Neural cell (in vitro differentiated cells): ENCODE measurements around the gene KCND2. TPM values are rescaled to one million over a fixed set of nuclear protein-coding genes. Genes with fewer than 3 reads are reported as not detected.
"Not testable (repeated sequence)": the region's sequence is repeated elsewhere in the genome, so short reads cannot be mapped to it uniquely, and the experiment has no call there.

Experiments
- H2AFZ ChIP-seq: fragments of 200-600, 300-800 bp; sonication (generic), shearing (Covaris generic); 2 replicates; pipeline ENCODE4 v1.6.0; 2014; ENCODE audit warnings: low read depth, mild to moderate bottlenecking, antibody characterized with exemption, low read length, moderate library complexity
- H3F3A ChIP-seq: fragments of 200-600 bp; shearing (Covaris generic); 2 replicates; pipeline ENCODE4 v1.6.1; 2016; ENCODE audit warnings: mild to moderate bottlenecking, moderate library complexity, mixed read lengths, antibody characterized with exemption, low read length; ENCODE audit not compliant: insufficient read depth, poor library complexity, severe bottlenecking
- H3K27ac ChIP-seq: fragments of 200-600, 300-800 bp; sonication (generic), shearing (Covaris generic); 2 replicates; pipeline ENCODE4 v1.5.1; 2014; ENCODE audit warnings: mild to moderate bottlenecking, low read length, moderate library complexity
- H3K27me3 ChIP-seq: fragments of 300-800, 200-600 bp; sonication (generic), shearing (Covaris generic); 2 replicates; pipeline ENCODE4 v1.6.0; 2014; ENCODE audit warnings: mild to moderate bottlenecking, low read depth, low read length, moderate library complexity; ENCODE audit not compliant: insufficient read depth
- H3K36me3 ChIP-seq: fragments of 300-800, 200-600 bp; sonication (generic), shearing (Covaris generic); 2 replicates; pipeline ENCODE4 v1.5.1; 2014; ENCODE audit warnings: mild to moderate bottlenecking, antibody characterized with exemption, low read length, moderate library complexity; ENCODE audit not compliant: insufficient read depth
- H3K4me2 ChIP-seq: fragments of 300-800, 200-600 bp; sonication (generic), shearing (Covaris generic); 2 replicates; pipeline ENCODE4 v1.6.0; 2014; ENCODE audit warnings: mild to moderate bottlenecking, low read length
- H3K4me3 ChIP-seq: fragments of 300-800, 200-600 bp; sonication (generic), shearing (Covaris generic); 2 replicates; pipeline ENCODE4 v1.5.1; 2014; ENCODE audit warnings: mild to moderate bottlenecking, low read length, moderate library complexity
- H3K79me2 ChIP-seq: fragments of 200-600 bp; shearing (Covaris generic); replicated peaks from 2 replicates; pipeline ENCODE4 v1.6.0; 2014; ENCODE audit warnings: mild to moderate bottlenecking, low read length, moderate library complexity; ENCODE audit not compliant: insufficient read depth
- H3K9ac ChIP-seq: fragments of 300-800, 200-600 bp; sonication (generic), shearing (Covaris generic); 2 replicates; pipeline ENCODE4 v1.6.1; 2016; ENCODE audit warnings: mild to moderate bottlenecking, low read length, mixed read lengths
- H3K9me2 ChIP-seq: fragments of 200-600 bp; shearing (Covaris generic); 2 replicates; pipeline ENCODE4 v1.6.1; 2016; ENCODE audit warnings: mild to moderate bottlenecking, low read length, mixed read lengths; ENCODE audit not compliant: insufficient read depth
- H3K9me3 ChIP-seq: fragments of 200-600, 300-800 bp; sonication (generic), shearing (Covaris generic); 2 replicates; pipeline ENCODE4 v1.6.1; 2016; ENCODE audit warnings: mild to moderate bottlenecking, mixed run types, low read length, moderate library complexity, mixed read lengths
- H4K20me1 ChIP-seq: fragments of 200-600 bp; shearing (Covaris generic); 2 replicates; pipeline ENCODE4 v1.6.1; 2016; ENCODE audit warnings: mild to moderate bottlenecking, mixed run types; ENCODE audit not compliant: insufficient read depth
- CTCF ChIP-seq: fragments of 450-650 bp; IDR thresholded peaks from 2 replicates; pipeline ENCODE4 v1.5.1; 2014; ENCODE audit warnings: antibody characterized with exemption, mild to moderate bottlenecking, moderate library complexity; ENCODE audit not compliant: poor library complexity, severe bottlenecking
- EP300 ChIP-seq: fragments of 450-650 bp; conservative IDR thresholded peaks from 2 replicates; pipeline ENCODE4 v1.6.1; 2014; ENCODE audit warnings: antibody characterized with exemption, mild to moderate bottlenecking, moderate library complexity; ENCODE audit not compliant: poor library complexity, severe bottlenecking
- EZH2 ChIP-seq: fragments of 200-600, 300-800 bp; shearing (Covaris generic), sonication (generic); IDR thresholded peaks from 2 replicates; pipeline ENCODE4 v1.6.1; 2014; ENCODE audit warnings: antibody characterized with exemption, low read length, borderline replicate concordance, mild to moderate bottlenecking; ENCODE audit not compliant: insufficient read depth, poor library complexity, severe bottlenecking
- MXI1 ChIP-seq: fragments of 450-650 bp; conservative IDR thresholded peaks from 2 replicates; pipeline ENCODE4 v1.6.1; 2014; ENCODE audit warnings: antibody characterized with exemption, mild to moderate bottlenecking; ENCODE audit not compliant: poor library complexity, severe bottlenecking
- POLR2AphosphoS5 ChIP-seq: IDR thresholded peaks from 2 replicates; pipeline ENCODE4 v1.6.1; 2012
- RAD21 ChIP-seq: fragments of 450-650 bp; conservative IDR thresholded peaks from 2 replicates; pipeline ENCODE4 v1.6.1; 2014; ENCODE audit warnings: antibody characterized with exemption, mild to moderate bottlenecking, moderate library complexity
- REST ChIP-seq: IDR thresholded peaks from 2 replicates; pipeline ENCODE4 v1.6.1; 2012; ENCODE audit warnings: borderline replicate concordance
- SMC3 ChIP-seq: fragments of 450-650 bp; conservative IDR thresholded peaks from 2 replicates; pipeline ENCODE4 v1.6.1; 2014; ENCODE audit warnings: antibody characterized with exemption, mild to moderate bottlenecking, moderate library complexity; ENCODE audit not compliant: poor library complexity
- TAF1 ChIP-seq: IDR thresholded peaks from 2 replicates; pipeline ENCODE4 v1.6.1; 2012; ENCODE audit warnings: low read depth
- polyA plus RNA-seq: library from polyadenylated mRNA; depleted of rRNA; stranded (reverse); fragments of >200 nt; gene quantifications from 2 replicates; pipeline ENCODE4 v1.2.3, GENCODE V29; 2014

KCND2 gene
- polyA plus RNA-seq, 1 donor from 2014 or later, result 11.0 TPM

- Histone ChIP-seq H3K27ac (no peak overlapping the region), H3F3A (no peaks in the 10 kb centered on the region), H3K9me2 (no peaks in the 10 kb centered on the region), H2AFZ (no peak overlapping the region), H3K9ac (no peak overlapping the region), H3K79me2 (no peaks in the 10 kb centered on the region), H3K36me3 (no peaks in the 10 kb centered on the region), H3K9me3 (no peaks in the 10 kb centered on the region), H3K4me2 (no peak overlapping the region), H3K4me3 (no peak overlapping the region), H3K27me3 (no peaks in the 10 kb centered on the region), H4K20me1 (no peaks in the 10 kb centered on the region)
- TF ChIP-seq SMC3, result no peak
- no peak for TF ChIP-seq REST
- no peak for TF ChIP-seq EZH2
- no peak for TF ChIP-seq RAD21
- TF ChIP-seq MXI1, result no peak
- no peak for TF ChIP-seq EP300
- TF ChIP-seq CTCF, result no peak
- TF ChIP-seq POLR2AphosphoS5, result no peak
Measured at GRCh38 chr7:120774481-120774880, 501.5 kb downstream of the KCND2 start.

GRCh38 chr7:120775755-120776154 lies 502.8 kb downstream of the KCND2 start:
- Histone ChIP-seq H2AFZ (no peak overlapping the region), H3K27me3 (no peaks in the 10 kb centered on the region), H3K27ac (no peak overlapping the region), H3K79me2 (no peaks in the 10 kb centered on the region), H3K4me2 (no peak overlapping the region), H3K9me2 (no peaks in the 10 kb centered on the region), H3K9ac (no peak overlapping the region), H3F3A (no peaks in the 10 kb centered on the region), H4K20me1 (no peaks in the 10 kb centered on the region), H3K4me3 (no peak overlapping the region), H3K36me3 (no peaks in the 10 kb centered on the region), H3K9me3 (no peaks in the 10 kb centered on the region)
- TF ChIP-seq EZH2 (no peak), SMC3 (no peak), TAF1 (no peak), CTCF (no peak), RAD21 (no peak), EP300 (no peak), REST (no peak), MXI1 (no peak), POLR2AphosphoS5 (no peak)

- not testable (repeated sequence) for H3F3A ChIP-seq, H3K4me3 ChIP-seq, H3K27ac ChIP-seq, H3K9me3 ChIP-seq, H3K36me3 ChIP-seq, H3K4me2 ChIP-seq, H2AFZ ChIP-seq, H4K20me1 ChIP-seq, H3K79me2 ChIP-seq, H3K9ac ChIP-seq, H3K27me3 ChIP-seq, H3K9me2 ChIP-seq
Measured at GRCh38 chr7:120779078-120779477, 506.1 kb downstream of the KCND2 start.
